ENCODE results near the gene PDZD7.

The PDZD7 gene

DNA sequence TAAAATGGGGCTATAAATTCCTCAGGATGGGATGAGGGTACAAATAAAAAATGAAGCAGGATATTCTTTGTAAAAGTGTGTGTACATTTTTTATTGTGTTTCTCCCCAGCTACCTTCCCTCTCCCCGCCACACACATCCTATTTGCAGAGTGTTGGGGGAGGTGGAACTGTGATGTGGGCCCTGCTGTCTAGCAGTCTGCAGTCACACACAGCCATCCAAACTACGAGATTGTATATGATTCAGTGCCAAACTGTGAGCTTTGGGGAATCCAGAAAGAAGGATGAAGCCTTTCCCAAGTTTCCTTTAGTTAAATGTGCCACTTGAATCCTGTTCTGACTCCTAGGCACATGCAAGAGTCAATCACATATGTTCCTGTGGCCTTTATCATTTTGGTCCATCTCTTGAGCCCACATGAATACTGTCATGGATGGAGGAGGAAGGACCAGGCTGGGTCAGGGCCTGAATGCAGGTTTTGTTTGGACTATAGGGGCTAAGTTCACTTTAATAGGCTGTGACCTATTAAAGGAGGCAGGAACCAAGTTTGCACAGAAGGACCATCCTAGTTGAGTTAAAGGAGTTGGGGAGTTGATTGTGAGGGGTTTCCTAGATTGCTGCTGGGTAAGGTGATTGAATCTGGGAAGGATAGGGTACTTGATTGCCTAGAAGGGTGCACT lies 62.7 kb downstream of the PDZD7 start:
- ATAC-seq, result no peak

GRCh38 chr10:100967332-100967731 lies 63.6 kb downstream of the PDZD7 start:
- no peak for ATAC-seq
- TF ChIP-seq BACH2 (CRISPR knock-in tag; IDR thresholded peaks at IDR 0.05; ENCODE audit: borderline replicate concordance) (no peak), TCF4 (CRISPR knock-in tag; IDR thresholded peaks at IDR 0.05; ENCODE audit: borderline replicate concordance) (no peak), TOX (CRISPR knock-in tag; IDR thresholded peaks at IDR 0.05; ENCODE audit: borderline replicate concordance) (no peak), SNAI2 (CRISPR knock-in tag; IDR thresholded peaks at IDR 0.05) (no peak), ZFP3 (CRISPR knock-in tag; IDR thresholded peaks at IDR 0.05) (no peak), OSR1 (CRISPR knock-in tag; IDR thresholded peaks at IDR 0.05) (no peak), POU6F1 (CRISPR knock-in tag; IDR thresholded peaks at IDR 0.05; ENCODE audit: borderline replicate concordance, low read depth) (no peak), ARNTL (CRISPR knock-in tag; IDR thresholded peaks at IDR 0.05; ENCODE audit: borderline replicate concordance, low read depth) (no peak), ZNF8 (CRISPR knock-in tag; IDR thresholded peaks at IDR 0.05) (no peak), ESRRG (CRISPR knock-in tag; IDR thresholded peaks at IDR 0.05) (no peak), ISL1 (CRISPR knock-in tag; IDR thresholded peaks at IDR 0.05) (no peak), ZC3H10 (CRISPR knock-in tag; IDR thresholded peaks at IDR 0.05) (no peak), ZNF565 (CRISPR knock-in tag; conservative IDR thresholded peaks at IDR 0.05; ENCODE audit: low read depth) (no peak), CSDC2 (CRISPR knock-in tag; IDR thresholded peaks at IDR 0.05) (no peak), GLIS3 (CRISPR knock-in tag; IDR thresholded peaks at IDR 0.05) (no peak), ZFP30 (CRISPR knock-in tag; IDR thresholded peaks at IDR 0.05) (no peak)
- TF ChIP-seq, protein P1, sequence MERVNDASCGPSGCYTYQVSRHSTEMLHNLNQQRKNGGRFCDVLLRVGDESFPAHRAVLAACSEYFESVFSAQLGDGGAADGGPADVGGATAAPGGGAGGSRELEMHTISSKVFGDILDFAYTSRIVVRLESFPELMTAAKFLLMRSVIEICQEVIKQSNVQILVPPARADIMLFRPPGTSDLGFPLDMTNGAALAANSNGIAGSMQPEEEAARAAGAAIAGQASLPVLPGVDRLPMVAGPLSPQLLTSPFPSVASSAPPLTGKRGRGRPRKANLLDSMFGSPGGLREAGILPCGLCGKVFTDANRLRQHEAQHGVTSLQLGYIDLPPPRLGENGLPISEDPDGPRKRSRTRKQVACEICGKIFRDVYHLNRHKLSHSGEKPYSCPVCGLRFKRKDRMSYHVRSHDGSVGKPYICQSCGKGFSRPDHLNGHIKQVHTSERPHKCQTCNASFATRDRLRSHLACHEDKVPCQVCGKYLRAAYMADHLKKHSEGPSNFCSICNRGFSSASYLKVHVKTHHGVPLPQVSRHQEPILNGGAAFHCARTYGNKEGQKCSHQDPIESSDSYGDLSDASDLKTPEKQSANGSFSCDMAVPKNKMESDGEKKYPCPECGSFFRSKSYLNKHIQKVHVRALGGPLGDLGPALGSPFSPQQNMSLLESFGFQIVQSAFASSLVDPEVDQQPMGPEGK (CRISPR knock-in tag; IDR thresholded peaks at IDR 0.05; ENCODE audit: borderline replicate concordance), result no peak
- TF ChIP-seq, protein P2, sequence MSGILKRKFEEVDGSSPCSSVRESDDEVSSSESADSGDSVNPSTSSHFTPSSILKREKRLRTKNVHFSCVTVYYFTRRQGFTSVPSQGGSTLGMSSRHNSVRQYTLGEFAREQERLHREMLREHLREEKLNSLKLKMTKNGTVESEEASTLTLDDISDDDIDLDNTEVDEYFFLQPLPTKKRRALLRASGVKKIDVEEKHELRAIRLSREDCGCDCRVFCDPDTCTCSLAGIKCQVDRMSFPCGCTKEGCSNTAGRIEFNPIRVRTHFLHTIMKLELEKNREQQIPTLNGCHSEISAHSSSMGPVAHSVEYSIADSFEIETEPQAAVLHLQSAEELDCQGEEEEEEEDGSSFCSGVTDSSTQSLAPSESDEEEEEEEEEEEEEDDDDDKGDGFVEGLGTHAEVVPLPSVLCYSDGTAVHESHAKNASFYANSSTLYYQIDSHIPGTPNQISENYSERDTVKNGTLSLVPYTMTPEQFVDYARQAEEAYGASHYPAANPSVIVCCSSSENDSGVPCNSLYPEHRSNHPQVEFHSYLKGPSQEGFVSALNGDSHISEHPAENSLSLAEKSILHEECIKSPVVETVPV (CRISPR knock-in tag; IDR thresholded peaks at IDR 0.05), result no peak

More for the DNA sequence above, 62.7 kb downstream of the PDZD7 start:
- no peak for TF ChIP-seq SNAI2 (CRISPR knock-in tag; IDR thresholded peaks at IDR 0.05)

GRCh38 chr10:100966887-100967286 lies 64.0 kb downstream of the PDZD7 start:
- TF ChIP-seq GLIS3 (CRISPR knock-in tag; IDR thresholded peaks at IDR 0.05) (no peak), ISL1 (CRISPR knock-in tag; IDR thresholded peaks at IDR 0.05) (no peak), PPARA (CRISPR knock-in tag; IDR thresholded peaks at IDR 0.05; ENCODE audit: borderline replicate concordance) (no peak), CREB5 (CRISPR knock-in tag; IDR thresholded peaks at IDR 0.05; ENCODE audit: low read depth) (no peak), SNAI2 (CRISPR knock-in tag; IDR thresholded peaks at IDR 0.05) (no peak), BACH2 (CRISPR knock-in tag; IDR thresholded peaks at IDR 0.05; ENCODE audit: borderline replicate concordance) (no peak), ZNF8 (CRISPR knock-in tag; IDR thresholded peaks at IDR 0.05) (no peak), ARNTL (CRISPR knock-in tag; IDR thresholded peaks at IDR 0.05; ENCODE audit: borderline replicate concordance, low read depth) (no peak), CSDC2 (CRISPR knock-in tag; IDR thresholded peaks at IDR 0.05) (no peak), ZC3H10 (CRISPR knock-in tag; IDR thresholded peaks at IDR 0.05) (no peak), OSR1 (CRISPR knock-in tag; IDR thresholded peaks at IDR 0.05) (no peak), ZNF70 (CRISPR knock-in tag; IDR thresholded peaks at IDR 0.05) (no peak), RARB (CRISPR knock-in tag; IDR thresholded peaks at IDR 0.05) (no peak), ZFP30 (CRISPR knock-in tag; IDR thresholded peaks at IDR 0.05) (no peak), ZFP3 (CRISPR knock-in tag; IDR thresholded peaks at IDR 0.05) (no peak)
- TF ChIP-seq, protein P2 (CRISPR knock-in tag; IDR thresholded peaks at IDR 0.05), result no peak
- TF ChIP-seq, protein P1 (CRISPR knock-in tag; IDR thresholded peaks at IDR 0.05; ENCODE audit: borderline replicate concordance), result no peak
- ATAC-seq, result no peak

Measured in SK-N-SH treated with all-trans-retinoic acid at 6 μM for 48 hours (cell line).